Body of pancreas (tissue), 4 donors: ENCODE measurements around the gene KLHDC4. TPM values are rescaled to one million over a fixed set of nuclear protein-coding genes. Genes with fewer than 3 reads are reported as not detected.

ENCODE experiments used
- ATAC-seq: fragments of 150-250 bp; one replicate; pipeline ENCODE4 v1.9.1; 2016
- DNase-seq, 4 donors: peaks; one replicate each; pipeline ENCODE4 v3.0.0-alpha.2; 2019
- H3K27ac ChIP-seq, 4 donors: fragments of 200-600 bp; sonication (generic); 1 replicate in 3 of 4; 2 replicates in 1 of 4; pipeline versions ENCODE4 v1.5.1 to v1.6.1; 2016 to 2019; ENCODE audit warnings: mild to moderate bottlenecking in 1 of 4, mixed read lengths in 1 of 4, moderate library complexity in 1 of 4
- H3K27me3 ChIP-seq, 2 donors: fragments of 200-600 bp; sonication (generic); one replicate each; pipeline ENCODE4 v1.6.0; 2016; ENCODE audit warnings: mild to moderate bottlenecking in 1 of 2
- H3K36me3 ChIP-seq, 2 donors: fragments of 200-600 bp; sonication (generic); replicated peaks in 1 of 2; 2 replicates each; pipeline ENCODE4 v1.5.1; 2016; ENCODE audit warnings: low read depth in 2 of 2; ENCODE audit not compliant: insufficient read depth in 1 of 2
- H3K4me1 ChIP-seq: fragments of 200-600 bp; sonication (generic); one replicate; pipeline ENCODE4 v1.6.0; 2016
- H3K4me3 ChIP-seq, 2 donors: fragments of 200-600 bp; sonication (generic); 1 replicate in 1 of 2; 2 replicates in 1 of 2; pipeline ENCODE4 v1.5.1; 2016 to 2019
- H3K9me3 ChIP-seq, 3 donors: fragments of 200-600 bp; sonication (generic); 1 replicate in 2 of 3; 2 replicates in 1 of 3; pipeline ENCODE4 v1.5.1; 2016
- POLR2A ChIP-seq, 3 donors: fragments of 450-650 bp; IDR thresholded peaks; one replicate each; pipeline ENCODE4 v1.6.1; 2016; ENCODE audit warnings: antibody characterized with exemption in 3 of 3, mild to moderate bottlenecking in 2 of 3
- WGBS, 2 donors: methylation state at CpG; one replicate each; pipeline ENCODE4 v1.1.5; 2017; 5-methylcytosine and 5-hydroxymethylcytosine counted together
- intact Hi-C: fragments of 100-400 bp; cut with DNase I; formaldehyde crosslinking; loops from one replicate; pipeline ENCODE4 v1.15.1; 2023
- total RNA-seq, 2 donors: library from RNA; depleted of rRNA; stranded (reverse); fragments of >200 nt; gene quantifications; one replicate each; pipeline ENCODE4 v1.1.0, GENCODE V29; 2016
- TF ChIP-seq, protein P1 (sequence below), 7 experiments: fragments of 450-650 bp in 4 of 7; fragments of 200-600 bp in 3 of 7; sonication (generic) in 3 of 7; IDR thresholded peaks; one replicate each; pipeline ENCODE4 v1.5.1; 2016 to 2019; ENCODE audit warnings: antibody characterized with exemption in 7 of 7

Gene KLHDC4
- total RNA-seq, 2 donors from 2014 or later = 25.4 to 82.1 TPM

DNA sequence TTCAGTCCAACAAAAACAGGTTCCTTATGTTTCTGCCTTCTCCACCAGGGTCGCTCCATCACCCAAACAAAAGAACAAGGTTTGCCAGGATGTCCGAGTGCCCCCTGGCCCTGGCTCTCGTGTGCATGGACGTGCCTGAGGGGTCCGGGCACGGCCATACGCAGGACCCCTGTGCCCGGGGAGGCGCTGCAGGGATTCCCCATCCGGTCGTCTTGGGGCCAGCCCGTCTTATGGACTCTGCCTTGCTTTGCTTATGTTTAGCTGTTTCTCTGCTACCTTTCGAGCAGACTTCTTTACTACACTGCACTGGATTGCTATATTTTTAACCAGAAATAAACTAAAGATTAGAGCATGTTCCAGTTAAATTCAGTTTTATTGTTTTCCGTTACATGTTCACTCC is 68.0 kb downstream of the KLHDC4 start:
- no peak overlapping the region for H3K27ac ChIP-seq
- H3K4me3 ChIP-seq = no peak overlapping the region
- no peaks in the 10 kb centered on the region for H3K9me3 ChIP-seq
- DNase-seq (no peak), ATAC-seq (no peak)
- 95% methylated on average over 14 of the region's 14 CpGs for WGBS, 2 donors
- peaks cover 0 to 2% of the 10 kb centered on the region in 2 donors for H3K36me3 ChIP-seq
- intact Hi-C loops = no loop called here
- no peaks in the 10 kb centered on the region for H3K4me1 ChIP-seq
- no peak for TF ChIP-seq POLR2A (IDR thresholded peaks at IDR 0.05)
- TF ChIP-seq, protein P1, sequence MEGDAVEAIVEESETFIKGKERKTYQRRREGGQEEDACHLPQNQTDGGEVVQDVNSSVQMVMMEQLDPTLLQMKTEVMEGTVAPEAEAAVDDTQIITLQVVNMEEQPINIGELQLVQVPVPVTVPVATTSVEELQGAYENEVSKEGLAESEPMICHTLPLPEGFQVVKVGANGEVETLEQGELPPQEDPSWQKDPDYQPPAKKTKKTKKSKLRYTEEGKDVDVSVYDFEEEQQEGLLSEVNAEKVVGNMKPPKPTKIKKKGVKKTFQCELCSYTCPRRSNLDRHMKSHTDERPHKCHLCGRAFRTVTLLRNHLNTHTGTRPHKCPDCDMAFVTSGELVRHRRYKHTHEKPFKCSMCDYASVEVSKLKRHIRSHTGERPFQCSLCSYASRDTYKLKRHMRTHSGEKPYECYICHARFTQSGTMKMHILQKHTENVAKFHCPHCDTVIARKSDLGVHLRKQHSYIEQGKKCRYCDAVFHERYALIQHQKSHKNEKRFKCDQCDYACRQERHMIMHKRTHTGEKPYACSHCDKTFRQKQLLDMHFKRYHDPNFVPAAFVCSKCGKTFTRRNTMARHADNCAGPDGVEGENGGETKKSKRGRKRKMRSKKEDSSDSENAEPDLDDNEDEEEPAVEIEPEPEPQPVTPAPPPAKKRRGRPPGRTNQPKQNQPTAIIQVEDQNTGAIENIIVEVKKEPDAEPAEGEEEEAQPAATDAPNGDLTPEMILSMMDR (IDR thresholded peaks at IDR 0.05) = no peak
- H3K27me3 ChIP-seq = no peaks in the 10 kb centered on the region

DNA sequence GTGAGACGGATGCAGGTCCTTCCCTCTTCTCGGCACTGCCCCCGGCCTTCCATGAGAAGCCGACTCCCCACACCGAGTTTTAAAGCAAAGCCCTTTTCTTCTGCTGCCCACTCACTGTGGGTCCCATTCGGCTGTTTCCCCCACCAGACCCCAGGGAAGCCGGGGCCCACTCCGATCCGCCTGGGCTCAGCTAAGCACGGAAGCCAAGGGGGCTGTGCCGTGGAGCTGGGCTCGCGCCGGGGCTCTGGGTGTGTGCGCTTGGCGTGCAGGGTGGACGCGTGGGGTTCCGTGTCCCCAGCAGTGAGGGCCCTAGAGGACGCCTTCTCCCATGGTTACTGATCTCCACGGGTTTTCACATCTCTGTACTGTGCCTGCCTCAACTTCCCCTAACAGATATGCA is 68.5 kb downstream of the KLHDC4 start:
- Histone ChIP-seq H3K4me1 (no peaks in the 10 kb centered on the region), H3K27ac (no peak overlapping the region), H3K9me3 (no peaks in the 10 kb centered on the region), H3K27me3 (no peaks in the 10 kb centered on the region), H3K36me3 (no peaks in the 10 kb centered on the region), H3K4me3 (no peak overlapping the region)
- TF ChIP-seq POLR2A (IDR thresholded peaks at IDR 0.05) = no peak
- TF ChIP-seq, protein P1 (IDR thresholded peaks at IDR 0.05) = no peak
- 91 to 95% methylated on average over 6 to 18 of the region's 21 CpGs for WGBS, 2 donors
- ATAC-seq (no peak), DNase-seq (no peak)
- intact Hi-C loops = no loop called here

DNA sequence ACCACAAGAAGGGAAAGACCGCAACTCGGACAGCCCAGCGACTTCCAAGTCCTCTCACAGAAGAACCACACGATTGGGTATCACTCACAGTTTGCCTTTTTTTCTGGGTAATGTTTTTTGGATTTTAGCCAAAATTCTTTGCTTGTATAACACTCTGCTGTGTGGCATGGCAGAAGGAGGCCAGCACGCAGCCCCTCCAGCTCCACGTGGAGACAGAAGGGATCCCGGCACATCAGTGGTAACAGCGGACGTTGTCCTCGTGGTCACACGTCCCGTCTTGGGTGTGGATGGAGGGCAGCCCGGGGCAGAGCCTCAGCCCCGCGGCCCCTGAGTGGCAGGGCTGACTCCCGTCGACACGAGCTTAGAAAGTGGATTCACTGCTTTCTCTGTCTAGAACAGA is 69.1 kb downstream of the KLHDC4 start:
- 83 to 88% methylated on average over 13 to 18 of the region's 18 CpGs for WGBS, 2 donors
- Histone ChIP-seq H3K36me3 (no peaks in the 10 kb centered on the region), H3K9me3 (no peaks in the 10 kb centered on the region), H3K4me1 (no peaks in the 10 kb centered on the region), H3K27me3 (no peaks in the 10 kb centered on the region), H3K27ac (no peak overlapping the region), H3K4me3 (no peak overlapping the region)
- no peak for ATAC-seq
- intact Hi-C loops = no loop called here
- no peak for TF ChIP-seq POLR2A (IDR thresholded peaks at IDR 0.05)
- TF ChIP-seq, protein P1 (IDR thresholded peaks at IDR 0.05) = no peak
- no peak for DNase-seq

DNA sequence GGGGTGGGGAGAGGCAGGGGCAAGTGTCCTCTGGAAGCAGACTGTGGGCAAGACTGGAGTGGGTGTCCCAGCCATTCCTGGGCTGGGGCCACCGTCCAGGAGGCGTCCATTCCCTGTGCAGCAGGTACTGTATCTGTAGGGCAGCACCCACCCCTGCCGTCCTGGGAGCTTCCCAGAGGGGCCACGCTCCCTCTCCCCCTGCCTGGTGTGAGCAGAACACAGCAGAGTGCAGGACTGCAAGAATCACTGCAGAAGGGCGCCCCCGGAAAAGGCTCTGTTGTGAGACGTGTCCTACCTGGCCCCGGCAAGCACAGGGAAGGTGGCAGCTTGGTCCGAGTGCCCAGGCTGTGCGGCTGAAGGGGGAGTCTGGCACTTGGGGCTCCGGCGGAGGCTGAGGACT is 70.3 kb downstream of the KLHDC4 start:
- H3K4me3 ChIP-seq = no peak overlapping the region
- DNase-seq (no peak), ATAC-seq (no peak)
- H3K9me3 ChIP-seq = no peaks in the 10 kb centered on the region
- no peak for TF ChIP-seq POLR2A (IDR thresholded peaks at IDR 0.05)
- TF ChIP-seq, protein P1 (IDR thresholded peaks at IDR 0.05) = no peak
- H3K4me1 ChIP-seq = no peaks in the 10 kb centered on the region
- H3K27me3 ChIP-seq = no peaks in the 10 kb centered on the region
- H3K36me3 ChIP-seq = no peaks in the 10 kb centered on the region
- WGBS, 2 donors = 90 to 92% methylated on average over 6 to 11 of the region's 12 CpGs
- intact Hi-C loops = no loop called here
- no peak overlapping the region for H3K27ac ChIP-seq

DNA sequence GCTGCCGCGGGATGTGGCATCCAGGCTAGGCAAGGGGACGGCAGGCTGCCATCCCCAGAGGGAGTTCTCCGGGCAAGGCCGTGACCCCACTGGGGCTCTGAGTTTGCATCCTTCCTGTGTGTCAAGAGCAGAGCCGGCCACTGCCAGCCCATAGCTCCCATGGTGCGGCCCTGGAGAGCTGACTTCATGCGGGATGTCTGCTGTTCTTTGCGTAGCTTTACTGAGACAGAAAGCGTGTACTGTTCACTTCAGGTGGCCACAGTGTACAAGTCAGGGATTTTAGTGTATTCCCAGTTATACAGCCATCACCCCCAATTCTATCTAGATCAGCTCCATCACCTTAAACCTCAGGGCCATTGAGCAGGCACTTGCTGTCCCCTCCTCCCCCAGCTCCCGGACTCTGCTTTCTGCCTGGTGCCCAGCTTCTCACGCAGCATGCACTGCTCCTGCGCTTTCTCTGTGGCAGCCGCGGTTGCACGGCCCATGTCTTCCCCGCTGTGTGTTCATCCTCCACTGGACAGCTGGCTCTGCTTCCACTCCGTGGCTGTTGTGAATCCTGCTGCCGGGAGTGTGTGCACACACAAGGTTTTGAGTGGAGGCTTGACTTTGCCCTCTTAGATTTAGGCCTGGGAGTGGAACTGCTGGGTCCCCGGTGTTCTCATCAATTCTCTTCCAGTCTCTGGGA is 71.2 kb downstream of the KLHDC4 start:
- WGBS, 2 donors = 93 to 96% methylated on average over 13 to 20 of the region's 20 CpGs
- no peak for DNase-seq
- H3K9me3 ChIP-seq = no peaks in the 10 kb centered on the region

More for the DNA sequence above, 71.2 kb downstream of the KLHDC4 start:
- TF ChIP-seq, protein P1 (IDR thresholded peaks at IDR 0.05) = no peak
- no peak for TF ChIP-seq POLR2A (IDR thresholded peaks at IDR 0.05)
- H3K4me1 ChIP-seq = no peaks in the 10 kb centered on the region
- H3K27me3 ChIP-seq = no peaks in the 10 kb centered on the region
- ATAC-seq = no peak
- H3K27ac ChIP-seq = no peak overlapping the region
- no peaks in the 10 kb centered on the region for H3K36me3 ChIP-seq
- no peak overlapping the region for H3K4me3 ChIP-seq
- intact Hi-C loops = no loop called here
